ENCODE data around the gene GALNTL6. TPM values are rescaled to one million over a fixed set of nuclear protein-coding genes. Genes with fewer than 3 reads are reported as not detected.

Gene GALNTL6
- total RNA-seq, 1 donor from 2014 or later, result not detected

DNA sequence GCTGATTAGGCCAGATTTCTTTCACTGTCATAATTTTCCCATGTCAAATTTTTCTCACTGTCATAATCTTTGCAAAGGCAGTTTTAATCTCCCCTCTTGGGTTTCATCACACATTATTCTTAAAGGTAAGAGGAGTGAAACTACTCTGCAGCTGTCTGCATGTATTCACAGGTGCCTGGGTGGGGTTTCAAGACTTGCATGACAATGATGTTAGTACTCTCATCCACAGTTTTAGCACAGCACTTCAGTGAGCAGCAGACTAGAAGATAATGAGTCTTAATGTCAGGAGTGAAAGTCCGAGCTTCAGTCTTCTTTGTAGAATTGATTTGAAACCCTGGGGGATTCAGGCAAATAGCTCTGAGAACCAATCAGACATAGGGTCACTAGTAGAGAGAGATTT lies 1172.9 kb downstream of the GALNTL6 start:
- TF ChIP-seq, protein P1, sequence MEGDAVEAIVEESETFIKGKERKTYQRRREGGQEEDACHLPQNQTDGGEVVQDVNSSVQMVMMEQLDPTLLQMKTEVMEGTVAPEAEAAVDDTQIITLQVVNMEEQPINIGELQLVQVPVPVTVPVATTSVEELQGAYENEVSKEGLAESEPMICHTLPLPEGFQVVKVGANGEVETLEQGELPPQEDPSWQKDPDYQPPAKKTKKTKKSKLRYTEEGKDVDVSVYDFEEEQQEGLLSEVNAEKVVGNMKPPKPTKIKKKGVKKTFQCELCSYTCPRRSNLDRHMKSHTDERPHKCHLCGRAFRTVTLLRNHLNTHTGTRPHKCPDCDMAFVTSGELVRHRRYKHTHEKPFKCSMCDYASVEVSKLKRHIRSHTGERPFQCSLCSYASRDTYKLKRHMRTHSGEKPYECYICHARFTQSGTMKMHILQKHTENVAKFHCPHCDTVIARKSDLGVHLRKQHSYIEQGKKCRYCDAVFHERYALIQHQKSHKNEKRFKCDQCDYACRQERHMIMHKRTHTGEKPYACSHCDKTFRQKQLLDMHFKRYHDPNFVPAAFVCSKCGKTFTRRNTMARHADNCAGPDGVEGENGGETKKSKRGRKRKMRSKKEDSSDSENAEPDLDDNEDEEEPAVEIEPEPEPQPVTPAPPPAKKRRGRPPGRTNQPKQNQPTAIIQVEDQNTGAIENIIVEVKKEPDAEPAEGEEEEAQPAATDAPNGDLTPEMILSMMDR (IDR thresholded peaks at IDR 0.05; ENCODE audit: insufficient read depth, low read length, severe bottlenecking), result no peak
- FAIRE-seq (no peak), DNase-seq (ENCODE audit: low read depth) (peak; percentile 65)
- no peaks in the 10 kb centered on the region for H3K36me3 ChIP-seq (ENCODE audit: control insufficient read depth, insufficient read depth, low read length)
- H3K27me3 ChIP-seq (ENCODE audit: control insufficient read depth, insufficient read depth, low read length), result no peaks in the 10 kb centered on the region
- no peak overlapping the region for H3K4me3 ChIP-seq (ENCODE audit: low read depth, low read length)

DNA sequence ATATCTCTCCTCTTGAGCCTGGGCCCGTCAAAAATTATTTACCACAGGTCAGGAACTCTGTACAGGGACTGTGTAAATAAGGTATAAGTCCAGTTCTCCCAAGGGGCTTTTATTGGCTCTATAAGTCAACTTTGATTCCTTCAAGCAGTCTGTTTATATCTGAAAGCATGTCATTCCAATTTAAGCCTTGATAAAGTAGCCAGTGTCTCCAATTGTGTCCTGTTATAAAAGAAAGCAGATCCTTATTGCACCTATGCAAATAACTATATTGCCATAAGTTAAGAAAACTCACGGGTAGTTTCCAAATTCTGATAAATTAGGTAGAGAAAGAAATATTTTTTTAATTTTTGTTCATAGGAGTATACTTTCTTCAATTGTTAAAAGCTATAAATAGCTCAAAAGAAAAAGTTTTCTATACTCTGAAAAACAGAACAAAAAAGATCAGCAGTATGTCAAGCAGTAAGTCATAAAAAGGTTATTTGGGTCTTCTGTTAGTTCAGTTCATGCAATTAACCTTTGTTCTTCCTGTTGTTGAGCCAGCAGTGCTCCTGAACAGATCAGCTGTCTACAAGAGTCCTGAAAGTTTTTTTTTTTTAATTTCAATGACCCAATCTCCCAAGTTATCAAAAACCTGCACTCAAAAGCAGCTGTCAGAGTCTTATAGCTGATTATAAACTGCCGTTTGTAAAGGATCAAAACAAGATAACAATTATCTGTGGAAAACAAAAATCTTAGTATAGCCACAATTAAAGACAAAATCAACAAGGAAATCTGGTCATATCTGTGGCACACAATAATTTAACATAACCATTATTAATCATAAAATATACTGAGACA lies 1177.0 kb downstream of the GALNTL6 start:
- TF ChIP-seq, protein P1 (IDR thresholded peaks at IDR 0.05; ENCODE audit: insufficient read depth, low read length, severe bottlenecking), result no peak
- DNase-seq (ENCODE audit: low read depth) (no peak), FAIRE-seq (no peak)
- Histone ChIP-seq H3K36me3 (ENCODE audit: control insufficient read depth, insufficient read depth, low read length) (no peaks in the 10 kb centered on the region), H3K27me3 (ENCODE audit: control insufficient read depth, insufficient read depth, low read length) (no peaks in the 10 kb centered on the region), H3K4me3 (ENCODE audit: low read depth, low read length) (no peak overlapping the region)

DNA sequence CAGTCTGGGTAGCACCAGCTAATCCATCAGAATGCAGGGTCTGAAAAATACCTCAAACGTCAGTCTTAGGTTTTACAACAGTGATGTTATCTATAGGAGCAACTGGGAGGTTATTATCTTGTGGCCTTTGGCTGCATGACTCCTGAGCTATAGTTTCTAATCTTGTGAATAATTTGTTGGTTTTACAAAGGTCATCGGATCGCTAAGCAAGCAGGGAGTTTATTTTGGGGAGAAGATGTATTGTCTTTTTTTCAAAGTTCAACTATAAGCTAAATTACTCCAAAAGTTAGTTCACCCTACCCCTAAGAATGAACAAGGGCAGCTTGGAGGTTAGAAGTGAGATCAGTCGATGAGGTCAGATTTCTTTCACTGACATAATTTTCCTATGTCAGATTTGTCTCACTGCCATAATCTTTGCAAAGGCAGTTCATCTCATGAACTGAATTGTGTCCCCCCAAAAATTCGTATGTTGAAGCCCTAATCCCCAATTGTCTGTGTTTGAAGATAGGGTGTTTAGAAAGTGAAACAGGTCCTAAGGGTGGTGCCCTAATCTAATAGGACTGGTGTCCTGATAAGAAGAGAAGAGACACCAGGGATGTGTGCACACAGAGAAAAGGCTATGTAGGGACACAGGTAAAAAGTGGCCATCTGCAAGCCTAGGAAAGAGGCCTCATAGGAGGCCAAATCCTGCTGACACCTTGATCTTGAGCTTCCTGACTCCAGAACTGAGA lies 1179.6 kb downstream of the GALNTL6 start:
- no peak overlapping the region for H3K4me3 ChIP-seq (ENCODE audit: low read depth, low read length)
- DNase-seq (ENCODE audit: low read depth) (no peak), FAIRE-seq (no peak)
- TF ChIP-seq, protein P1 (IDR thresholded peaks at IDR 0.05; ENCODE audit: insufficient read depth, low read length, severe bottlenecking), result no peak
- no peaks in the 10 kb centered on the region for H3K36me3 ChIP-seq (ENCODE audit: control insufficient read depth, insufficient read depth, low read length)
- H3K27me3 ChIP-seq (ENCODE audit: control insufficient read depth, insufficient read depth, low read length), result no peaks in the 10 kb centered on the region

GRCh38 chr4:172995161-172995560 lies 1182.0 kb downstream of the GALNTL6 start:
- DNase-seq (ENCODE audit: low read depth) (no peak), FAIRE-seq (no peak)
- Histone ChIP-seq H3K27me3 (ENCODE audit: control insufficient read depth, insufficient read depth, low read length) (no peaks in the 10 kb centered on the region), H3K36me3 (ENCODE audit: control insufficient read depth, insufficient read depth, low read length) (no peaks in the 10 kb centered on the region), H3K4me3 (ENCODE audit: low read depth, low read length) (no peak overlapping the region)
- TF ChIP-seq, protein P1 (IDR thresholded peaks at IDR 0.05; ENCODE audit: insufficient read depth, low read length, severe bottlenecking), result no peak

GRCh38 chr4:172995704-172996103 lies 1182.5 kb downstream of the GALNTL6 start:
- DNase-seq (ENCODE audit: low read depth) (no peak), FAIRE-seq (no peak)
- Histone ChIP-seq H3K4me3 (ENCODE audit: low read depth, low read length) (no peak overlapping the region), H3K27me3 (ENCODE audit: control insufficient read depth, insufficient read depth, low read length) (no peaks in the 10 kb centered on the region), H3K36me3 (ENCODE audit: control insufficient read depth, insufficient read depth, low read length) (no peaks in the 10 kb centered on the region)
- TF ChIP-seq, protein P1 (IDR thresholded peaks at IDR 0.05; ENCODE audit: insufficient read depth, low read length, severe bottlenecking), result no peak
